ENCODE data around the gene GRID2IP. TPM values are rescaled to one million over a fixed set of nuclear protein-coding genes. Genes with fewer than 3 reads are reported as not detected.
A peak's percentile ranks its signal among the peaks of the same experiment; 100 is the strongest.

The GRID2IP gene
- total and polyA plus RNA-seq, 2 of the 13 experiments (the other 11 are each of a cell fraction or from before 2014, with no cell fraction given), result 0.03 TPM; not detected in 1

DNA sequence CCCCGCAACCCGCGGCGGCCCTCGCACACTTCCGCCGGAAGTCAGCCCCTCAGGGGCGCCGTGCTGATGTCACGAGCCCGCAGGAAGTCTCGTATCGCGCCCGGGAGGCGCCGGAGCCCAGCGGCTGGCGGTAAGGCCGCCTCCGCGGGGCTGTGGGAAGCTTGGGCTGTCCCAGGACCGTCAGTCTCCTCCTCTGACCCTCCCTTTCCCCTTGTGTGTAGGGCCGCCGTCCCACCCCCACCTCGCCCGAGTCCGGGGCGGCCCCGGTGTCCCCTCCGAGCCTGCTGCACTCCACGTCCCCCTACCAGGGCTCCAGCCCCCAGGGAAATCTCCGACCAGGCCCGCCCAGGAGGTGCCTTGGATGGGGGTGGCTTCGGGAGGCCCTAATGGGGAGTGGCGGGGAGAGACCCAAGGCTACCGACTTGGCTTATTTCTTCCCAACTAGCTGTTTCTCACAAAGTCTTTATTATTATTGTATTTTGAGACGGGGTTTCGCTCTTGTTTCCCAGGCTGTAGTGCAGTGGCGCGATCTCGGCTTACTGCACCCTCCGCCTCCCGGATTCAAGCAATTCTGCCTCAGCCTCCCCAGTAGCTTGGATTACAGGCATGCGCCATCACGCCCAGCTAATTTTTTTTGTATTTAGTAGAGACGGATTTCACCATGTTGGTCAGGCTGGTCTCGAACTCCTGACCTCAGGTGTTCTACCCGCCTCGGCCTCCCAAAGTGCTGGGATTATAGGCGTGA, 26.3 kb upstream of the GRID2IP start, which contains the start of gene ZDHHC4 (continued):
- TF ChIP-seq, protein P1, sequence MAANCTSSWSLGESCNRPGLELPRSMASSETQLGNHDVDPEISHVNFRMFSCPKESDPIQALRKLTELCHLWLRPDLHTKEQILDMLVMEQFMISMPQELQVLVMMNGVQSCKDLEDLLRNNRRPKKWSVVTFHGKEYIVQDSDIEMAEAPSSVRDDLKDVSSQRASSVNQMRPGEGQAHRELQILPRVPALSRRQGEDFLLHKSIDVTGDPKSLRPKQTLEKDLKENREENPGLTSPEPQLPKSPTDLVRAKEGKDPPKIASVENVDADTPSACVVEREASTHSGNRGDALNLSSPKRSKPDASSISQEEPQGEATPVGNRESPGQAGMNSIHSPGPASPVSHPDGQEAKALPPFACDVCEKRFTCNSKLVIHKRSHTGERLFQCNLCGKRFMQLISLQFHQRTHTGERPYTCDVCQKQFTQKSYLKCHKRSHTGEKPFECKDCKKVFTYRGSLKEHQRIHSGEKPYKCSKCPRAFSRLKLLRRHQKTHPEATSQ (CRISPR knock-in tag; IDR thresholded peaks at IDR 0.05; ENCODE audit: borderline replicate concordance), result no peak
- TF ChIP-seq, protein P2, sequence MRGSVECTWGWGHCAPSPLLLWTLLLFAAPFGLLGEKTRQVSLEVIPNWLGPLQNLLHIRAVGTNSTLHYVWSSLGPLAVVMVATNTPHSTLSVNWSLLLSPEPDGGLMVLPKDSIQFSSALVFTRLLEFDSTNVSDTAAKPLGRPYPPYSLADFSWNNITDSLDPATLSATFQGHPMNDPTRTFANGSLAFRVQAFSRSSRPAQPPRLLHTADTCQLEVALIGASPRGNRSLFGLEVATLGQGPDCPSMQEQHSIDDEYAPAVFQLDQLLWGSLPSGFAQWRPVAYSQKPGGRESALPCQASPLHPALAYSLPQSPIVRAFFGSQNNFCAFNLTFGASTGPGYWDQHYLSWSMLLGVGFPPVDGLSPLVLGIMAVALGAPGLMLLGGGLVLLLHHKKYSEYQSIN (CRISPR knock-in tag; IDR thresholded peaks at IDR 0.05; ENCODE audit: borderline replicate concordance), result no peak
- TF ChIP-seq, protein P3, sequence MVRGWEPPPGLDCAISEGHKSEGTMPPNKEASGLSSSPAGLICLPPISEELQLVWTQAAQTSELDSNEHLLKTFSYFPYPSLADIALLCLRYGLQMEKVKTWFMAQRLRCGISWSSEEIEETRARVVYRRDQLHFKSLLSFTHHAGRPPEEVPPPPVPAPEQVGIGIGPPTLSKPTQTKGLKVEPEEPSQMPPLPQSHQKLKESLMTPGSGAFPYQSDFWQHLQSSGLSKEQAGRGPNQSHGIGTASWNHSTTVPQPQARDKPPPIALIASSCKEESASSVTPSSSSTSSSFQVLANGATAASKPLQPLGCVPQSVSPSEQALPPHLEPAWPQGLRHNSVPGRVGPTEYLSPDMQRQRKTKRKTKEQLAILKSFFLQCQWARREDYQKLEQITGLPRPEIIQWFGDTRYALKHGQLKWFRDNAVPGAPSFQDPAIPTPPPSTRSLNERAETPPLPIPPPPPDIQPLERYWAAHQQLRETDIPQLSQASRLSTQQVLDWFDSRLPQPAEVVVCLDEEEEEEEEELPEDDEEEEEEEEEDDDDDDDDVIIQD (CRISPR knock-in tag; IDR thresholded peaks at IDR 0.05; ENCODE audit: low read depth), result no peak
- TF ChIP-seq ZNF292 (CRISPR knock-in tag; IDR thresholded peaks at IDR 0.05; ENCODE audit: borderline replicate concordance, low read depth) (no peak), HCFC1 (IDR thresholded peaks at IDR 0.05; ENCODE audit: low read depth, low read length) (no peak), FOXK2 (IDR thresholded peaks at IDR 0.05) (no peak), LCORL (IDR thresholded peaks at IDR 0.05) (no peak), LCORL (CRISPR knock-in tag; IDR thresholded peaks at IDR 0.05) (peak; percentile 29; the same call in 1 of the 2 replicates), ZNF337 (CRISPR knock-in tag; IDR thresholded peaks at IDR 0.05; ENCODE audit: borderline replicate concordance, low read depth) (no peak), NFKB2 (CRISPR knock-in tag; IDR thresholded peaks at IDR 0.05; ENCODE audit: borderline replicate concordance) (peak; percentile 82; the same call in 1 of the 2 replicates), ESRRA (CRISPR knock-in tag; IDR thresholded peaks at IDR 0.05; ENCODE audit: low read depth) (peak; percentile 50; the same call in 1 of the 2 replicates), ZNF136 (CRISPR knock-in tag; IDR thresholded peaks at IDR 0.05; ENCODE audit: low read depth) (no peak), ZNF652 (CRISPR knock-in tag; IDR thresholded peaks at IDR 0.05; ENCODE audit: borderline replicate concordance, low read depth) (no peak), ZNF790 (CRISPR knock-in tag; IDR thresholded peaks at IDR 0.05; ENCODE audit: borderline replicate concordance) (no peak), RBM39 (IDR thresholded peaks at IDR 0.05; ENCODE audit: low read depth, low read length, poor library complexity, severe bottlenecking) (peak; percentile 30), ZNF382 (CRISPR knock-in tag; IDR thresholded peaks at IDR 0.05; ENCODE audit: borderline replicate concordance) (no peak), ZFP41 (CRISPR knock-in tag; IDR thresholded peaks at IDR 0.05; ENCODE audit: borderline replicate concordance) (no peak)
- TF ChIP-seq, protein P4, sequence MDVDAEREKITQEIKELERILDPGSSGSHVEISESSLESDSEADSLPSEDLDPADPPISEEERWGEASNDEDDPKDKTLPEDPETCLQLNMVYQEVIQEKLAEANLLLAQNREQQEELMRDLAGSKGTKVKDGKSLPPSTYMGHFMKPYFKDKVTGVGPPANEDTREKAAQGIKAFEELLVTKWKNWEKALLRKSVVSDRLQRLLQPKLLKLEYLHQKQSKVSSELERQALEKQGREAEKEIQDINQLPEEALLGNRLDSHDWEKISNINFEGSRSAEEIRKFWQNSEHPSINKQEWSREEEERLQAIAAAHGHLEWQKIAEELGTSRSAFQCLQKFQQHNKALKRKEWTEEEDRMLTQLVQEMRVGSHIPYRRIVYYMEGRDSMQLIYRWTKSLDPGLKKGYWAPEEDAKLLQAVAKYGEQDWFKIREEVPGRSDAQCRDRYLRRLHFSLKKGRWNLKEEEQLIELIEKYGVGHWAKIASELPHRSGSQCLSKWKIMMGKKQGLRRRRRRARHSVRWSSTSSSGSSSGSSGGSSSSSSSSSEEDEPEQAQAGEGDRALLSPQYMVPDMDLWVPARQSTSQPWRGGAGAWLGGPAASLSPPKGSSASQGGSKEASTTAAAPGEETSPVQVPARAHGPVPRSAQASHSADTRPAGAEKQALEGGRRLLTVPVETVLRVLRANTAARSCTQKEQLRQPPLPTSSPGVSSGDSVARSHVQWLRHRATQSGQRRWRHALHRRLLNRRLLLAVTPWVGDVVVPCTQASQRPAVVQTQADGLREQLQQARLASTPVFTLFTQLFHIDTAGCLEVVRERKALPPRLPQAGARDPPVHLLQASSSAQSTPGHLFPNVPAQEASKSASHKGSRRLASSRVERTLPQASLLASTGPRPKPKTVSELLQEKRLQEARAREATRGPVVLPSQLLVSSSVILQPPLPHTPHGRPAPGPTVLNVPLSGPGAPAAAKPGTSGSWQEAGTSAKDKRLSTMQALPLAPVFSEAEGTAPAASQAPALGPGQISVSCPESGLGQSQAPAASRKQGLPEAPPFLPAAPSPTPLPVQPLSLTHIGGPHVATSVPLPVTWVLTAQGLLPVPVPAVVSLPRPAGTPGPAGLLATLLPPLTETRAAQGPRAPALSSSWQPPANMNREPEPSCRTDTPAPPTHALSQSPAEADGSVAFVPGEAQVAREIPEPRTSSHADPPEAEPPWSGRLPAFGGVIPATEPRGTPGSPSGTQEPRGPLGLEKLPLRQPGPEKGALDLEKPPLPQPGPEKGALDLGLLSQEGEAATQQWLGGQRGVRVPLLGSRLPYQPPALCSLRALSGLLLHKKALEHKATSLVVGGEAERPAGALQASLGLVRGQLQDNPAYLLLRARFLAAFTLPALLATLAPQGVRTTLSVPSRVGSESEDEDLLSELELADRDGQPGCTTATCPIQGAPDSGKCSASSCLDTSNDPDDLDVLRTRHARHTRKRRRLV (CRISPR knock-in tag; IDR thresholded peaks at IDR 0.05), result no peak
- TF ChIP-seq, protein P5, sequence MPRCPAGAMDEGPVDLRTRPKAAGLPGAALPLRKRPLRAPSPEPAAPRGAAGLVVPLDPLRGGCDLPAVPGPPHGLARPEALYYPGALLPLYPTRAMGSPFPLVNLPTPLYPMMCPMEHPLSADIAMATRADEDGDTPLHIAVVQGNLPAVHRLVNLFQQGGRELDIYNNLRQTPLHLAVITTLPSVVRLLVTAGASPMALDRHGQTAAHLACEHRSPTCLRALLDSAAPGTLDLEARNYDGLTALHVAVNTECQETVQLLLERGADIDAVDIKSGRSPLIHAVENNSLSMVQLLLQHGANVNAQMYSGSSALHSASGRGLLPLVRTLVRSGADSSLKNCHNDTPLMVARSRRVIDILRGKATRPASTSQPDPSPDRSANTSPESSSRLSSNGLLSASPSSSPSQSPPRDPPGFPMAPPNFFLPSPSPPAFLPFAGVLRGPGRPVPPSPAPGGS (CRISPR knock-in tag; IDR thresholded peaks at IDR 0.05), result no peak
